ENCODE data around the gene TRAF4. TPM values are rescaled to one million over a fixed set of nuclear protein-coding genes. Genes with fewer than 3 reads are reported as not detected.
"Not testable (repeated sequence)": the region's sequence is repeated elsewhere in the genome, so short reads cannot be mapped to it uniquely, and the experiment has no call there.

TRAF4 gene
- total RNA-seq, 2 experiments from 2014 or later, result 411 to 416 TPM

GRCh38 chr17:28722417-28723158 lies 21.2 kb upstream of the TRAF4 start:
- Mint-ChIP-seq H3K4me3 (peak overlapping the region; percentile 39), H3K36me3 (ENCODE audit: low read depth) (peaks cover 60% of the 10 kb centered on the region), H3K9me3 (no peaks in the 10 kb centered on the region), H3K27me3 (peaks cover 13% of the 10 kb centered on the region), H3K27ac (peak overlapping the region; percentile 67), H3K4me1 (ENCODE audit: low read depth) (peaks cover 80% of the 10 kb centered on the region)
- peaks cover 80% of the 10 kb centered on the region for H3K4me1 ChIP-seq (ENCODE audit: insufficient read depth, low read length)
- no peak for ATAC-seq (ENCODE audit: poor library complexity)
- no peak overlapping the region for H3K4me3 ChIP-seq (ENCODE audit: low read length)
- ChIA-PET POLR2A (interaction anchor here (1.5 to 4.1 kb wide), 2 partner anchors 12 to 227 kb away, joined by 5 to 110 read pairs; partner anchors contain the start of gene PROCA1), CTCF (interaction anchor here (0.6 to 10.8 kb wide), 4 partner anchors 25 to 180 kb away, joined by 3 to 373 read pairs (median 6); partner anchors contain the start of gene TRAF4)
- peaks cover under 1 to 3% of the 10 kb centered on the region in 2 experiments for H3K27me3 ChIP-seq (ENCODE audit: control insufficient read depth in 1 of 2, insufficient read depth in 2 of 2, low read length in 2 of 2)
- H3K36me3 ChIP-seq (ENCODE audit: insufficient read depth, low read length), result peaks cover 47% of the 10 kb centered on the region
- intact Hi-C loops (cut with DNase I, micrococcal nuclease), result no loop called here
- H3K27ac ChIP-seq (ENCODE audit: low read depth in 1 of 2, low read length in 2 of 2), result no peak overlapping the region
- TF ChIP-seq, protein P1, sequence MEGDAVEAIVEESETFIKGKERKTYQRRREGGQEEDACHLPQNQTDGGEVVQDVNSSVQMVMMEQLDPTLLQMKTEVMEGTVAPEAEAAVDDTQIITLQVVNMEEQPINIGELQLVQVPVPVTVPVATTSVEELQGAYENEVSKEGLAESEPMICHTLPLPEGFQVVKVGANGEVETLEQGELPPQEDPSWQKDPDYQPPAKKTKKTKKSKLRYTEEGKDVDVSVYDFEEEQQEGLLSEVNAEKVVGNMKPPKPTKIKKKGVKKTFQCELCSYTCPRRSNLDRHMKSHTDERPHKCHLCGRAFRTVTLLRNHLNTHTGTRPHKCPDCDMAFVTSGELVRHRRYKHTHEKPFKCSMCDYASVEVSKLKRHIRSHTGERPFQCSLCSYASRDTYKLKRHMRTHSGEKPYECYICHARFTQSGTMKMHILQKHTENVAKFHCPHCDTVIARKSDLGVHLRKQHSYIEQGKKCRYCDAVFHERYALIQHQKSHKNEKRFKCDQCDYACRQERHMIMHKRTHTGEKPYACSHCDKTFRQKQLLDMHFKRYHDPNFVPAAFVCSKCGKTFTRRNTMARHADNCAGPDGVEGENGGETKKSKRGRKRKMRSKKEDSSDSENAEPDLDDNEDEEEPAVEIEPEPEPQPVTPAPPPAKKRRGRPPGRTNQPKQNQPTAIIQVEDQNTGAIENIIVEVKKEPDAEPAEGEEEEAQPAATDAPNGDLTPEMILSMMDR (IDR thresholded peaks at IDR 0.05), result no peak
- DNase-seq, result no peak
- no peaks in the 10 kb centered on the region for H3K9me3 ChIP-seq (ENCODE audit: control insufficient read depth in 1 of 2, insufficient read depth in 1 of 2, low read length in 2 of 2)

DNA sequence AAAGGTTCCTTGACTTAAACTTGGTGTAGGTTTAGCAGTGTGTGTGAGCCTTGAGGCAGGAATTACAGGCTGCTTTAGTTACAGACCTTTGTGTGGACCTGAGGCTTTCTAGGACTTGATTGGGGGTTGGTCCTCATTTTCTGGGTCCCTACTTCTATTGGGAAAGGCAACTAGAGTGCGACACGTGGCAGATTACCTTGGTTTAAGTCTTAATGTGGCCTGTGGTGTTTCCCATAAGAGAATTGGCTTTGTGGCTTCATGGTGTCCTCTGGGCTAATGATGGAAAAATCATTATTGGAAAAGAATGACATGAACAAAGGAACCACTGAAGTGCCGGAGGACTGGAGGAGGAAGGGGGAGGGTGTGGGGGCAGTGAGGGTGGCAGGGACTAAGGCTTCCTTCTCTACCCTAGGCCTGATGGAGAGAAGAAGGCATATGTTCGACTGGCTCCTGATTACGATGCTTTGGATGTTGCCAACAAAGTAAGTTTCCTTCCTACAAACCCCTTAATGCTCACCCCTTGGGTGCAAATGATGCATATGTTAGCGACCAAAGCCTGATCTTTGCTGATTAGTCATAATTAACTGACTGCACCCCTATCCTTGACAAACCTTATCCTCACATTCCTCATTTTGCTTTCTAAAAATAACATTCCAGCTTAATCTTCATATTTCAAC lies 20.5 kb upstream of the TRAF4 start:
- no peak overlapping the region for H3K27ac ChIP-seq (ENCODE audit: low read depth in 1 of 2, low read length in 2 of 2)
- H3K36me3 Mint-ChIP-seq (ENCODE audit: low read depth), result peaks cover 66% of the 10 kb centered on the region
- H3K4me3 ChIP-seq (ENCODE audit: low read length), result no peak overlapping the region
- peak overlapping the region; percentile 67 for H3K27ac Mint-ChIP-seq
- TF ChIP-seq, protein P1 (IDR thresholded peaks at IDR 0.05), result no peak
- peaks cover 82% of the 10 kb centered on the region for H3K4me1 ChIP-seq (ENCODE audit: insufficient read depth, low read length)
- H3K36me3 ChIP-seq (ENCODE audit: insufficient read depth, low read length), result peaks cover 47% of the 10 kb centered on the region
- no peaks in the 10 kb centered on the region for H3K9me3 ChIP-seq (ENCODE audit: control insufficient read depth in 1 of 2, insufficient read depth in 1 of 2, low read length in 2 of 2)
- no peaks in the 10 kb centered on the region for H3K9me3 Mint-ChIP-seq
- no peaks in the 10 kb centered on the region for H3K27me3 ChIP-seq (ENCODE audit: control insufficient read depth in 1 of 2, insufficient read depth in 2 of 2, low read length in 2 of 2)
- CTCF ChIA-PET, result interaction anchor here (1.4 to 10.8 kb wide), 2 partner anchors 24 to 179 kb away, joined by 3 to 373 read pairs; partner anchors contain the start of gene TRAF4
- peaks cover 81% of the 10 kb centered on the region for H3K4me1 Mint-ChIP-seq (ENCODE audit: low read depth)
- H3K4me3 Mint-ChIP-seq, result peak overlapping the region; percentile 66
- ATAC-seq (ENCODE audit: poor library complexity) (no peak), DNase-seq (no peak)
- peaks cover 8% of the 10 kb centered on the region for H3K27me3 Mint-ChIP-seq
- POLR2A ChIA-PET, result interaction anchor here (6.5 kb wide), 1 partner anchor 228 kb away, joined by 149 read pairs; the partner anchor contains the start of gene PHF12
- intact Hi-C loops (cut with DNase I, micrococcal nuclease), result no loop called here

- ATAC-seq (ENCODE audit: poor library complexity); H3K9me3 Mint-ChIP-seq; DNase-seq; H3K27me3 Mint-ChIP-seq; H3K9me3 ChIP-seq (ENCODE audit: control insufficient read depth in 1 of 2, insufficient read depth in 1 of 2, low read length in 2 of 2); H3K4me3 ChIP-seq (ENCODE audit: low read length); H3K27me3 ChIP-seq (ENCODE audit: control insufficient read depth in 1 of 2, insufficient read depth in 2 of 2, low read length in 2 of 2); H3K27ac ChIP-seq (ENCODE audit: low read depth in 1 of 2, low read length in 2 of 2): not testable (repeated sequence)
- Mint-ChIP-seq H3K4me1 (ENCODE audit: low read depth) (peaks cover 82% of the 10 kb centered on the region), H3K36me3 (ENCODE audit: low read depth) (peaks cover 72% of the 10 kb centered on the region), H3K4me3 (peak overlapping the region; percentile 86), H3K27ac (peak overlapping the region; percentile 67)
- intact Hi-C loops (cut with DNase I, micrococcal nuclease), result loop anchor here in 1 of 2 experiments (2.0 kb wide), 1 partner anchor 393 kb away; no protein-coding TSS in a partner anchor
- Histone ChIP-seq H3K4me1 (ENCODE audit: insufficient read depth, low read length) (peaks cover 80% of the 10 kb centered on the region), H3K36me3 (ENCODE audit: insufficient read depth, low read length) (peaks cover 47% of the 10 kb centered on the region)
- ChIA-PET POLR2A (interaction anchor here (5.7 to 6.5 kb wide), 2 partner anchors 13 to 227 kb away, joined by 58 to 149 read pairs; partner anchors contain the start of genes PHF12 and PROCA1), CTCF (interaction anchor here (1.4 to 10.8 kb wide), 3 partner anchors 24 to 178 kb away, joined by 3 to 373 read pairs (median 70); partner anchors contain the start of gene TRAF4)
Measured at GRCh38 chr17:28723836-28724499, 19.8 kb upstream of the TRAF4 start.

All from CD4-positive, alpha-beta T cell (primary cell).